ENCODE measurements around the gene GLG1.
"Not testable (repeated sequence)": the region's sequence is repeated elsewhere in the genome, so short reads cannot be mapped to it uniquely, and the experiment has no call there.

DNA sequence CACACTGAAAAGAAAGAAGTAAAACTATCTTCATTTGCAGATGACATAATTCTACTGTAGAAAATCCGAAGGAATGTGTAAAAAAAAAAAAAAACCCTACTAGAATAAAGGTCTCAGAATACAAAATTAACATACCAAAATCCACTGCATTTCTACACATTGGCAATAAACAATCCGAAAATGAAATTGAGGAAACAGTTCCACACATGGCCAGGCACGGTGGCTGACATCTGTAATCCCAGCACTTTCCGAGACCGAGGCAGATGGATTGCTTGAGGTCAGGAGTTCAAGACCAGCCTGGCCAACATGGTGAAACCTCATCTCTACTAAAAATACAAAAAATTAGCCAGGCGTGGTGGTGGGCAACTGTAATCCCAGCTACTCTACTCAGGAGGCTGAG is 181.2 kb downstream of the GLG1 start:
- TF ChIP-seq, protein P1, sequence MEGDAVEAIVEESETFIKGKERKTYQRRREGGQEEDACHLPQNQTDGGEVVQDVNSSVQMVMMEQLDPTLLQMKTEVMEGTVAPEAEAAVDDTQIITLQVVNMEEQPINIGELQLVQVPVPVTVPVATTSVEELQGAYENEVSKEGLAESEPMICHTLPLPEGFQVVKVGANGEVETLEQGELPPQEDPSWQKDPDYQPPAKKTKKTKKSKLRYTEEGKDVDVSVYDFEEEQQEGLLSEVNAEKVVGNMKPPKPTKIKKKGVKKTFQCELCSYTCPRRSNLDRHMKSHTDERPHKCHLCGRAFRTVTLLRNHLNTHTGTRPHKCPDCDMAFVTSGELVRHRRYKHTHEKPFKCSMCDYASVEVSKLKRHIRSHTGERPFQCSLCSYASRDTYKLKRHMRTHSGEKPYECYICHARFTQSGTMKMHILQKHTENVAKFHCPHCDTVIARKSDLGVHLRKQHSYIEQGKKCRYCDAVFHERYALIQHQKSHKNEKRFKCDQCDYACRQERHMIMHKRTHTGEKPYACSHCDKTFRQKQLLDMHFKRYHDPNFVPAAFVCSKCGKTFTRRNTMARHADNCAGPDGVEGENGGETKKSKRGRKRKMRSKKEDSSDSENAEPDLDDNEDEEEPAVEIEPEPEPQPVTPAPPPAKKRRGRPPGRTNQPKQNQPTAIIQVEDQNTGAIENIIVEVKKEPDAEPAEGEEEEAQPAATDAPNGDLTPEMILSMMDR (IDR thresholded peaks at IDR 0.05; ENCODE audit: low read depth, low read length): not testable (repeated sequence)
- not testable (repeated sequence) for TF ChIP-seq POLR2A (IDR thresholded peaks at IDR 0.05; ENCODE audit: extremely low read depth, insufficient read length)
- TF ChIP-seq, protein P2, sequence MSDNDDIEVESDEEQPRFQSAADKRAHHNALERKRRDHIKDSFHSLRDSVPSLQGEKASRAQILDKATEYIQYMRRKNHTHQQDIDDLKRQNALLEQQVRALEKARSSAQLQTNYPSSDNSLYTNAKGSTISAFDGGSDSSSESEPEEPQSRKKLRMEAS (IDR thresholded peaks at IDR 0.05; ENCODE audit: low read depth, low read length): not testable (repeated sequence)

Measured in NB4 (cell line).